Fibroblast of skin of right quadriceps (primary cell): ENCODE data around the gene LYSMD3.

Experiments
- DNase-seq: peaks from one replicate; pipeline ENCODE4 v3.0.0-alpha.2; 2013

The LYSMD3 gene

GRCh38 chr5:90547072-90547536 lies 17.7 kb upstream of the LYSMD3 start:
- DNase-seq, result no peak

- DNase-seq, result peak; percentile 36
These were observed 16.9 kb upstream of the LYSMD3 start for GRCh38 chr5:90546216-90546837.

GRCh38 chr5:90545511-90545910 lies 16.1 kb upstream of the LYSMD3 start:
- DNase-seq, result no peak

- no peak for DNase-seq
These were observed 13.6 kb upstream of the LYSMD3 start for GRCh38 chr5:90542827-90543519.

- no peak for DNase-seq
These were observed 5.5 kb upstream of the LYSMD3 start for GRCh38 chr5:90534922-90535321.

GRCh38 chr5:90533794-90534193 lies 4.4 kb upstream of the LYSMD3 start:
- no peak for DNase-seq

GRCh38 chr5:90530736-90531487 lies 1.5 kb upstream of the LYSMD3 start:
- no peak for DNase-seq

- peak; percentile 81 for DNase-seq
These were observed 724 bp upstream of the LYSMD3 start for GRCh38 chr5:90529939-90530677.

GRCh38 chr5:90528601-90529193 lies 687 bp downstream of the LYSMD3 start:
- DNase-seq, result peak; percentile 11

- DNase-seq, result no peak
These were observed 10.3 kb downstream of the LYSMD3 start for GRCh38 chr5:90519081-90519480.

GRCh38 chr5:90518661-90519060 lies 10.7 kb downstream of the LYSMD3 start:
- peak; percentile 46 for DNase-seq

- DNase-seq, result no peak
These were observed 14.9 kb downstream of the LYSMD3 start for GRCh38 chr5:90514520-90514919.

- DNase-seq, result no peak
These were observed 18.9 kb downstream of the LYSMD3 start for GRCh38 chr5:90510438-90510837.

- DNase-seq, result no peak
These were observed 23.2 kb downstream of the LYSMD3 start for GRCh38 chr5:90506221-90506620.

- DNase-seq, result no peak
These were observed 24.6 kb downstream of the LYSMD3 start for GRCh38 chr5:90504743-90505142.

- no peak for DNase-seq
These were observed 25.8 kb downstream of the LYSMD3 start for GRCh38 chr5:90503596-90503995.

- no peak for DNase-seq
These were observed 34.2 kb downstream of the LYSMD3 start for GRCh38 chr5:90495146-90495545.

GRCh38 chr5:90494043-90494442 lies 35.3 kb downstream of the LYSMD3 start:
- no peak for DNase-seq

GRCh38 chr5:90488791-90489190 lies 40.6 kb downstream of the LYSMD3 start:
- DNase-seq, result peak; percentile 81

GRCh38 chr5:90484540-90484939 lies 44.8 kb downstream of the LYSMD3 start:
- peak; percentile 18 for DNase-seq

- no peak for DNase-seq
These were observed 46.2 kb downstream of the LYSMD3 start for GRCh38 chr5:90483206-90483605.

- no peak for DNase-seq
These were observed 48.7 kb downstream of the LYSMD3 start for GRCh38 chr5:90480699-90481098.
